Bronchial epithelial cell (primary cell): ENCODE measurements around the gene MTF2. TPM values are rescaled to one million over a fixed set of nuclear protein-coding genes. Genes with fewer than 3 reads are reported as not detected.

Experiments
- DNase-seq: peaks from one replicate; pipeline ENCODE4 v3.0.0-alpha.2; 2010; ENCODE audit warnings: low read depth
- FAIRE-seq: peaks from 2 replicates; lab custom pipeline; 2011; peaks lifted over from hg19 to GRCh38; lab: Jason Lieb, UNC
- H3K27me3 ChIP-seq: 2 replicates; pipeline ENCODE4 v1.5.1; 2011; ENCODE audit warnings: low read length; ENCODE audit not compliant: control insufficient read depth, insufficient read depth
- H3K36me3 ChIP-seq: 2 replicates; pipeline ENCODE4 v1.5.1; 2011; ENCODE audit warnings: low read length; ENCODE audit not compliant: control insufficient read depth, insufficient read depth
- H3K4me3 ChIP-seq: 2 replicates; pipeline ENCODE4 v1.5.1; 2011; ENCODE audit warnings: mild to moderate bottlenecking, low read depth, low read length, control low read depth
- total RNA-seq: library from RNA; depleted of rRNA; stranded (reverse); fragments of >200 nt; gene quantifications from 2 replicates; pipeline ENCODE4 v1.2.1, GENCODE V29; 2014
- TF ChIP-seq, protein P1 (sequence below): IDR thresholded peaks from 2 replicates; pipeline ENCODE4 v1.5.1; 2011; ENCODE audit warnings: mild to moderate bottlenecking, moderate library complexity, low read length, control low read depth, inconsistent platforms; ENCODE audit not compliant: insufficient read depth, severe bottlenecking

The MTF2 gene
- total RNA-seq, 1 donor from 2014 or later = 20.3 TPM

DNA sequence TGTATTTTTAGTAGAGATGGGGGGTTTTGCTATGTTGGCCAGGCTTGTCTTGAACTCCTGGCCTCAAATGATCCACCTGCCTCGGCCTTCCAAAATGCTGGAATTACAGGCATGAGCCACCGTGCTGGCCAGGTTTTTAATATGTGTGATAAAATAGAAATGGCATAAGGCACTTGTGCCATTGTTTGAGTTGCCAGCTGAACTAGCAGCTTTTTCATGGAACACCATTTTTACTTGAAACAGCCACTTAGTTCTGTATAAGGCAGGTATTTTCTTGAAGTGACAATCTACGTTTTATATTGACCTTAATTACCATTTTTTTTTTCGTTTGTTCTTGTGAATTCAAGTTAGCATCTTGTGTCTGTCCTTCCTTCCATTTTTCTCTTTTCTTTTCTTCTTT lies 28.3 kb downstream of the MTF2 start:
- FAIRE-seq (no peak), DNase-seq (no peak)
- Histone ChIP-seq H3K27me3 (no peaks in the 10 kb centered on the region), H3K4me3 (no peak overlapping the region), H3K36me3 (no peaks in the 10 kb centered on the region)
- TF ChIP-seq, protein P1, sequence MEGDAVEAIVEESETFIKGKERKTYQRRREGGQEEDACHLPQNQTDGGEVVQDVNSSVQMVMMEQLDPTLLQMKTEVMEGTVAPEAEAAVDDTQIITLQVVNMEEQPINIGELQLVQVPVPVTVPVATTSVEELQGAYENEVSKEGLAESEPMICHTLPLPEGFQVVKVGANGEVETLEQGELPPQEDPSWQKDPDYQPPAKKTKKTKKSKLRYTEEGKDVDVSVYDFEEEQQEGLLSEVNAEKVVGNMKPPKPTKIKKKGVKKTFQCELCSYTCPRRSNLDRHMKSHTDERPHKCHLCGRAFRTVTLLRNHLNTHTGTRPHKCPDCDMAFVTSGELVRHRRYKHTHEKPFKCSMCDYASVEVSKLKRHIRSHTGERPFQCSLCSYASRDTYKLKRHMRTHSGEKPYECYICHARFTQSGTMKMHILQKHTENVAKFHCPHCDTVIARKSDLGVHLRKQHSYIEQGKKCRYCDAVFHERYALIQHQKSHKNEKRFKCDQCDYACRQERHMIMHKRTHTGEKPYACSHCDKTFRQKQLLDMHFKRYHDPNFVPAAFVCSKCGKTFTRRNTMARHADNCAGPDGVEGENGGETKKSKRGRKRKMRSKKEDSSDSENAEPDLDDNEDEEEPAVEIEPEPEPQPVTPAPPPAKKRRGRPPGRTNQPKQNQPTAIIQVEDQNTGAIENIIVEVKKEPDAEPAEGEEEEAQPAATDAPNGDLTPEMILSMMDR = no peak

DNA sequence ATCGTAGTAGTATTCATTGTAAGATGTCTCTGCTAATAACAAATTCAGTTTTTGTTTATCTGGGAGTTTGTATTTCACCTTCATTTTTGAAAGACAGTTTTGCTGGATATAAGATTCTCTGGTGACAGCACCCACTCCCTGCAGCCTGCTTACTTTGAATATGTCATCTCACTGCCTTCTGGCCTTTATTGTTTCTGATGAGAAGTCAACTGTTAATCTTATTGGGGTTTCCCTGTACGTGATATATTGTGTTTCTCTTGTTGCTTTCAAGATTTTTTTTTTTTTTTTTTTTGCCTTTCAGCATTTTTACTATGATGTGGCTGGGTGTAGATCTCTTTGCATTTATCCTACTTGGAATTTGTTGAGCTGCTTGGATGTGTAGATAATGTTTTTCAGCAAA lies 29.3 kb downstream of the MTF2 start:
- FAIRE-seq = no peak

GRCh38 chr1:93109578-93109977 lies 30.5 kb downstream of the MTF2 start:
- no peaks in the 10 kb centered on the region for H3K27me3 ChIP-seq
- no peak for FAIRE-seq
- TF ChIP-seq, protein P1 = no peak
- DNase-seq = no peak
- no peak overlapping the region for H3K4me3 ChIP-seq
- no peaks in the 10 kb centered on the region for H3K36me3 ChIP-seq

More for the DNA sequence above, 29.3 kb downstream of the MTF2 start:
- Histone ChIP-seq H3K27me3 (no peaks in the 10 kb centered on the region), H3K36me3 (no peaks in the 10 kb centered on the region), H3K4me3 (no peak overlapping the region)
- DNase-seq = no peak
- TF ChIP-seq, protein P1 = no peak

- Histone ChIP-seq H3K4me3 (no peak overlapping the region), H3K27me3 (no peaks in the 10 kb centered on the region), H3K36me3 (peaks cover 1% of the 10 kb centered on the region)
- DNase-seq (no peak), FAIRE-seq (no peak)
- TF ChIP-seq, protein P1 = no peak
Measured at GRCh38 chr1:93111065-93111464, 32.0 kb downstream of the MTF2 start.

DNA sequence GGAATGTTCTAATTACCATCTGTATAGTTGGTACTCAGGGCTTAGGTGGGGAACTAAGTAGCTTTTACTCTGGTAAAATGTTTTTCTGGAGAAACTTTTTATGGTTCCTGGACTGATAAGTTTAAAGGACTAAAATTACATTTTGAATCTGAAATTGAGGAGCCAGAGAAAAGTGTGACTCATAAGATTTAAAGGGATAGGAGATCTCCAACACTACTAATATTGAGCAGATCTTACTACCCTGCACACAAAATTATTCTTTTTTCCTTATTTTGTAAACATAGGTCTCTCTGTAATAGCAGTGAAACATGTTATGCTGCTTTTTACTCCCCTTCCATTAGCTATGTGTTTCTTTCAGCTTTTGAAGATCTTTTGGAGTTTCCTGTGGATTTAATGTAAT lies 32.5 kb downstream of the MTF2 start:
- TF ChIP-seq, protein P1 = no peak
- DNase-seq = no peak
- Histone ChIP-seq H3K36me3 (peaks cover 1% of the 10 kb centered on the region), H3K4me3 (no peak overlapping the region), H3K27me3 (no peaks in the 10 kb centered on the region)
- FAIRE-seq = no peak

DNA sequence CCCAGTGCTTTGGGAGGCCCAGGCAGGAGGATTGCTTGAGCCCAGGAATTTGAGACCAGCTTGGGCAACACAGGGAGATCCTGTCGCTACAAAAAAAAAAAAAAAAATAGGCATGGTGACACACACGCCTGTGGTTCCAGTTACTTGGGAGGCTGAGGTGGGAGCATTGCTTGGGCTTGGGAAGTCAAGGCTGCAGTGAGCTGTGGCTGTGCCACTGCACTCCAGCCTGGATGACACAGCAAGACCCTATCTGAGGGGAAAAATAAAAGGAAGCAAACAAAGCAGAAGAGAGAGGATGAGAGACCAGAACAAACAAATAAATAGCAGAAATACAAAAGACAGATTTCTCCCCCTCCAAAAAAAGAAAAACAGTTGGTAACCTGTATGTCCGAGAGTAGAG lies 34.0 kb downstream of the MTF2 start:
- Histone ChIP-seq H3K36me3 (peaks cover 1% of the 10 kb centered on the region), H3K27me3 (no peaks in the 10 kb centered on the region), H3K4me3 (no peak overlapping the region)
- FAIRE-seq (no peak), DNase-seq (no peak)
- TF ChIP-seq, protein P1 = no peak
